ENCODE results near the gene RIT1. TPM values are rescaled to one million over a fixed set of nuclear protein-coding genes. Genes with fewer than 3 reads are reported as not detected.
A peak's percentile ranks its signal among the peaks of the same experiment; 100 is the strongest.

Gene RIT1
- total RNA-seq, 4 donors from 2014 or later: 27.1 to 38.5 (median 32.9) TPM

DNA sequence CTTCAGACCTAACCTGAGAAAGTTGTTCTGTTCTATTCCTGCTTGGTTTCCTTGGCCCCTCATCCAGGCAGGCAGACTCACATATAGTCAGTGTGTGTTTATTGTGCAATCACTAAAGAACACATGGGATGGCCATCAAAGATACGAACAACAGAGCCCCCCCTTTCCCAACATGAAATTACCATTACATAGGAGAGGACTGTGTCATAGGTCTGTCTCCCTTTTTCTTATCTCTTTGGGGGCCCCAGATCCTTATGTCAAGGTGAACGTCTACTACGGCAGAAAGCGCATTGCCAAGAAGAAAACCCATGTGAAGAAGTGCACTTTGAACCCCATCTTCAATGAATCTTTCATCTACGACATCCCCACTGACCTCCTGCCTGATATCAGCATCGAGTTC, 30.2 kb downstream of the RIT1 start:
- TF ChIP-seq, protein P1, sequence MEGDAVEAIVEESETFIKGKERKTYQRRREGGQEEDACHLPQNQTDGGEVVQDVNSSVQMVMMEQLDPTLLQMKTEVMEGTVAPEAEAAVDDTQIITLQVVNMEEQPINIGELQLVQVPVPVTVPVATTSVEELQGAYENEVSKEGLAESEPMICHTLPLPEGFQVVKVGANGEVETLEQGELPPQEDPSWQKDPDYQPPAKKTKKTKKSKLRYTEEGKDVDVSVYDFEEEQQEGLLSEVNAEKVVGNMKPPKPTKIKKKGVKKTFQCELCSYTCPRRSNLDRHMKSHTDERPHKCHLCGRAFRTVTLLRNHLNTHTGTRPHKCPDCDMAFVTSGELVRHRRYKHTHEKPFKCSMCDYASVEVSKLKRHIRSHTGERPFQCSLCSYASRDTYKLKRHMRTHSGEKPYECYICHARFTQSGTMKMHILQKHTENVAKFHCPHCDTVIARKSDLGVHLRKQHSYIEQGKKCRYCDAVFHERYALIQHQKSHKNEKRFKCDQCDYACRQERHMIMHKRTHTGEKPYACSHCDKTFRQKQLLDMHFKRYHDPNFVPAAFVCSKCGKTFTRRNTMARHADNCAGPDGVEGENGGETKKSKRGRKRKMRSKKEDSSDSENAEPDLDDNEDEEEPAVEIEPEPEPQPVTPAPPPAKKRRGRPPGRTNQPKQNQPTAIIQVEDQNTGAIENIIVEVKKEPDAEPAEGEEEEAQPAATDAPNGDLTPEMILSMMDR (IDR thresholded peaks at IDR 0.05): no peak
- DNase-seq (ENCODE audit: low spot score) (no peak), ATAC-seq (ENCODE audit: low FRiP score) (no peak)

DNA sequence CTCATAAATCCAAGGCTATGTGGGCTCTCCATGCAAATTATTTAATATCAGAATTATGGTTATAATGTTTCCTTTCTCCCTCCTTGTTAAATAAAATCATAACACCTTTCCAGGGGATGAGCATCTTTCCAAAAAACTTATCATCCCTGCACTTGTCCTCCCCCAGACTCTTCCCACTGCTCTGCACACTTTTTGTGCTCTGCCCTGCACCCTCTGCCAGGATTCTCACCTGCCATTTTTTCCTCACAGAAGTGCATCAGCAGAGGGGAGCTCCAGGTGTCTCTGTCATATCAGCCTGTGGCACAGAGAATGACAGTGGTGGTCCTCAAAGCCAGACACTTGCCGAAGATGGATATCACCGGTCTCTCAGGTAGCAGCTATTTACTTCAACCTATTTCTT, 30.9 kb downstream of the RIT1 start:
- DNase-seq (ENCODE audit: low spot score): no peak
- TF ChIP-seq, protein P1 (IDR thresholded peaks at IDR 0.05): no peak
- ATAC-seq (ENCODE audit: low FRiP score): no peak

DNA sequence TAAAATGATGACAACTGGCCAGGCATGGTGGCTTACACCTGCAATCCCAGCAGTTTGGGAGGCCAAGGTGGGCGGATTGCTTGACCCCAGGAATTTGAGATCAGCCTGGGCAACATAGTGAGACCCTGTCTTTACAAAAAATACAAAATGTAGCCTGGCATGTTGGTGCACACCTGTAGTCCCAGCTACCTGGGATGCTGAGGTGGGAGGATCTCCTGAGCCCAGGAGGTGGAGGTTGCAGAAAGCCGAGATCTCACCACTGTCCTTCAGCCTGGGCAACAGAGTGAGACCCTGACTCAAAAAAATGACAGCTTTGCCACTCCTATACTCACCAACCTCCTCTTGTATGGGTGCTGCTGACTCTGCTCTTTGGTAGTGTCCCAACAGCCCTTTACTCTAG, 33.2 kb downstream of the RIT1 start:
- TF ChIP-seq, protein P1 (IDR thresholded peaks at IDR 0.05): no peak
- ATAC-seq (ENCODE audit: low FRiP score) (no peak), DNase-seq (ENCODE audit: low spot score) (no peak)

DNA sequence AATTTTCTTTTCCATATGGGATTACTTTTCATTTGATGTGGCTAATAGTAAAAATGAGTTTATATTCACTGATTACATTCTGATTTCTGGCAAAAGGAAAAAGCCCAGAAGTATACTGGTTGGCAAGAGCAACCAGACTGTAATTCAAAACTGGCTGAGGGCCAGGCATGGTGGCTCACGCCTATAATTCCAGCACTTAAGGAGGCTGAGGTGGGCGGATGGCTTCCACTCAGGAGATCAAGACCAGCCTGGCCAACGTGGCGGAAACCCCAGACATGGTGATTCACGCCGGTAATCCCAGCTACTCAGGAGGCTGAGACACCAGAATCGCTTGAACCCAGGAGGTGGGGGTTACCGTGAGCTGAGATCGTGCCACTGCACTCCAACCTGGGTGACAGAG, 37.3 kb downstream of the RIT1 start:
- TF ChIP-seq, protein P1 (IDR thresholded peaks at IDR 0.05): no peak
- DNase-seq (ENCODE audit: low spot score) (no peak), ATAC-seq (ENCODE audit: low FRiP score) (peak; percentile 86)

DNA sequence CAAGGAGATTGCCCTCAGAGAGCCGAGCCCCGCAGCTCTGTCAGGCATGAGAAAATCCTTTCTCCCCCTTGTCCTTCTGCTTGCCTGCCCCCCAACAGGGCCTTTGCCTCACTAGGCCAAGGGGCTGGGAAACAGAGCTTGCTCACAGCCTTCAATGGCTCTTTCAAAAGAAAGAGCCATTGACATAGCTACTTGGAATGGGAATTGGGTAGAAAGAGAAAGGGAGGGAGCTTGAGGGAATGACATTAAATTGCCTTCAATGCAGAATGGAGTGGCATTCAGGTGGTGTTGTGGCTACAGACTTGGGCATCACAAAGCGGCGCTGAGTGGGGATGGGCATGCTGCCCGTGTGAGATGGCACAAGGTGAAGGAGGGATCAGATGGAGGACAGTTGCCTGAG, 38.6 kb downstream of the RIT1 start:
- ATAC-seq (ENCODE audit: low FRiP score) (no peak), DNase-seq (ENCODE audit: low spot score) (no peak)
- TF ChIP-seq, protein P1 (IDR thresholded peaks at IDR 0.05): no peak

DNA sequence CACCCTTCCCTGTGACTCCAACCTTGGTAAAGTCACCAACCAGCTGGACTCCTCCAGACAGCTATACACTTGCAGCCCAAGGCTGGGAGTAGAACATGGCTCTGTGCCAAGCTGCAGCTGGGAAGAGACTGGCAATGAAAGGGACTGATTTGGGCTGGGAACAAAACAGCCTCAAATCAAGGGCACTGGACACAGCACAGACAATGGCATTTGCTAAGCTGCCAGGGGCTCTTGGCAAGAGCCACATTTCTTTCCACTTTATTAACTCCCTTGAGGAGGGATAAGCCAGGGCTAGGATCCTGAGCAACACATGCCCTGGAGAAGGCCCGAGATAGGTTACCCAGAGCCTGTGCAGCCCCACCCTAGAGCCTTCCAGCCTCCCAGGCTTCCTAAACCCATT, 39.8 kb downstream of the RIT1 start:
- ATAC-seq (ENCODE audit: low FRiP score) (no peak), DNase-seq (ENCODE audit: low spot score) (no peak)

DNA sequence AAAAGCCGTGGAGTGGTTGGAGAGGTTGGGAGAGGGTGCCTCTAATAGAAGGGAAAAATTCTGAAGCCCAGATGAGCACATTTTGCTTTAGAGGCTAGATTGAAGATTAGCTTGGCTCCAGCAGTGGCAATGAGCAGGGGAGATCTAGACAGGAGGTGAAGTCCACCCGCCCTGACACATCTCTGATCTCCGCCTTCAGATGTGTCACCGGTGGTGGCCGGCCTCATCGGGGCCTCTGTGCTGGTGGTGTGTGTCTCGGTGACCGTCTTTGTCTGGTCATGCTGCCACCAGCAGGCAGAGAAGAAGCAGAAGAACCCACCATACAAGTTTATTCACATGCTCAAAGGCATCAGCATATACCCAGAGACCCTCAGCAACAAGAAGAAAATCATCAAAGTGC, 43.4 kb downstream of the RIT1 start:
- ATAC-seq (ENCODE audit: low FRiP score): no peak
- no peak for DNase-seq (ENCODE audit: low spot score)
- TF ChIP-seq, protein P1 (IDR thresholded peaks at IDR 0.05): no peak

More for the DNA sequence above, 39.8 kb downstream of the RIT1 start:
- TF ChIP-seq, protein P1 (IDR thresholded peaks at IDR 0.05): no peak

Measured in omental fat pad (tissue), 4 donors.